Gastrocnemius medialis (tissue), 4 donors: ENCODE measurements around the gene CYP27A1. TPM values are rescaled to one million over a fixed set of nuclear protein-coding genes. Genes with fewer than 3 reads are reported as not detected.

Experiments used
- ATAC-seq, 2 donors: fragments of 150-250 bp; one replicate each; pipeline ENCODE4 v1.9.1; 2016
- DNase-seq, 2 donors: peaks; one replicate each; pipeline ENCODE4 v3.0.0-alpha.2; 2019
- H3K27ac ChIP-seq, 4 donors: fragments of 200-600 bp; sonication (generic); 1 replicate in 1 of 4; 2 replicates in 3 of 4; pipeline ENCODE4 v1.5.1; 2016 to 2018; ENCODE audit warnings: mild to moderate bottlenecking in 2 of 4, moderate library complexity in 1 of 4
- H3K27me3 ChIP-seq, 3 donors: fragments of 200-600 bp; sonication (generic) in 2 of 3; 1 replicate in 1 of 3; 2 replicates in 2 of 3; pipeline versions ENCODE4 v1.5.1 to v1.6.0; 2016 to 2019; ENCODE audit warnings: mild to moderate bottlenecking in 1 of 3, moderate library complexity in 1 of 3
- H3K36me3 ChIP-seq, 2 donors: fragments of 200-600 bp; sonication (generic) in 1 of 2; one replicate each; pipeline ENCODE4 v1.5.1; 2017 to 2018
- H3K4me1 ChIP-seq, 2 donors: fragments of 200-600 bp; sonication (generic) in 1 of 2; one replicate each; pipeline ENCODE4 v1.5.1; 2016 to 2017; ENCODE audit warnings: mild to moderate bottlenecking in 2 of 2
- H3K4me3 ChIP-seq, 4 donors: fragments of 200-600 bp; sonication (generic) in 3 of 4; 1 replicate in 1 of 4; 2 replicates in 3 of 4; pipeline ENCODE4 v1.5.1; 2016 to 2019; ENCODE audit warnings: mild to moderate bottlenecking in 2 of 4
- H3K9me3 ChIP-seq, 3 donors: fragments of 200-600 bp; sonication (generic) in 2 of 3; 1 replicate in 1 of 3; 2 replicates in 2 of 3; pipeline ENCODE4 v1.5.1; 2016 to 2019
- CTCF ChIP-seq, 5 experiments: fragments of 450-650 bp in 3 of 5; fragments of 200-600 bp in 2 of 5; sonication (generic) in 2 of 5; IDR thresholded peaks in 4 of 5; conservative IDR thresholded peaks in 1 of 5; 1 replicate in 4 of 5; 2 replicates in 1 of 5; pipeline ENCODE4 v1.5.1; 2016 to 2019; ENCODE audit warnings: antibody characterized with exemption in 5 of 5, mild to moderate bottlenecking in 3 of 5, moderate library complexity in 3 of 5
- POLR2A ChIP-seq, 2 donors: fragments of 450-650 bp; IDR thresholded peaks; one replicate each; pipeline ENCODE4 v1.6.1; 2017; ENCODE audit warnings: antibody characterized with exemption in 2 of 2, mild to moderate bottlenecking in 2 of 2, moderate library complexity in 2 of 2
- in situ Hi-C, 4 donors: fragments of 200-750 bp; cut with MboI; loops; one replicate each; pipeline versions ENCODE4 v1.15.0 to v1.8.0; 2017; ENCODE audit warnings: low sequenced_read_pairs in 4 of 4
- intact Hi-C: fragments of 100-400 bp; cut with DNase I; formaldehyde crosslinking; loops from one replicate; pipeline ENCODE4 v1.15.1; 2023; ENCODE audit warnings: low total_unique reads
- total RNA-seq, 4 donors: library from RNA; depleted of rRNA; stranded (reverse); fragments of >200 nt; gene quantifications; one replicate each; pipeline versions ENCODE4 v1.1.0 to v1.2.3, GENCODE V29; 2016

The CYP27A1 gene
- total RNA-seq, 4 donors from 2014 or later, result 17.9 to 56.3 (median 26.8) TPM

GRCh38 chr2:218828477-218828778 is 46.5 kb downstream of the CYP27A1 start:
- Histone ChIP-seq H3K4me3 (peak overlapping the region in 1 of 4 donors; percentile 66), H3K4me1 (peaks cover 66 to 69% of the 10 kb centered on the region in 2 donors), H3K27me3 (no peaks in the 10 kb centered on the region), H3K27ac (peak overlapping the region; percentile 95), H3K9me3 (no peaks in the 10 kb centered on the region), H3K36me3 (peaks cover 0 to 11% of the 10 kb centered on the region in 2 donors)
- in situ Hi-C loops (no loop called here), intact Hi-C loops (loop anchor here (10.0 kb wide), 1 partner anchor 994 kb away; no protein-coding TSS in a partner anchor)
- DNase-seq (no peak), ATAC-seq (no peak)
- TF ChIP-seq POLR2A (IDR thresholded peaks at IDR 0.05), result no peak
- no peak for TF ChIP-seq CTCF (IDR thresholded peaks at IDR 0.05 in 4 of 5, conservative IDR thresholded peaks at IDR 0.05 in 1 of 5)

- TF ChIP-seq POLR2A (IDR thresholded peaks at IDR 0.05) (peak; percentile 42 to 48), CTCF (IDR thresholded peaks at IDR 0.05 in 4 of 5, conservative IDR thresholded peaks at IDR 0.05 in 1 of 5) (no peak)
- peaks cover 77 to 79% of the 10 kb centered on the region in 2 donors for H3K4me1 ChIP-seq
- peak overlapping the region; percentile 95 for H3K27ac ChIP-seq
- in situ Hi-C loops, result loop anchor here in 1 of 4 donors (10.0 kb wide), 1 partner anchor 45 kb away; the partner anchor contains the start of gene CYP27A1
- DNase-seq, result peak; percentile 74 to 86
- no peaks in the 10 kb centered on the region for H3K9me3 ChIP-seq
- intact Hi-C loops, result loop anchor here (5.0 to 10.0 kb wide), 4 partner anchors 173 to 995 kb away; partner anchors contain the start of genes BCS1L, CTDSP1 and ZNF142
- ATAC-seq, result peak; percentile 22 to 41
- H3K4me3 ChIP-seq, result peak overlapping the region; percentile 51 to 66 (median 52)
- no peaks in the 10 kb centered on the region for H3K36me3 ChIP-seq
- no peaks in the 10 kb centered on the region for H3K27me3 ChIP-seq
Measured at GRCh38 chr2:218829868-218830451, 48.0 kb downstream of the CYP27A1 start.

GRCh38 chr2:218830526-218831306 is 48.8 kb downstream of the CYP27A1 start:
- no peaks in the 10 kb centered on the region for H3K27me3 ChIP-seq
- no peak for ATAC-seq
- in situ Hi-C loops, result loop anchor here in 1 of 4 donors (10.0 kb wide), 1 partner anchor 46 kb away; the partner anchor contains the start of gene CYP27A1
- H3K9me3 ChIP-seq, result no peaks in the 10 kb centered on the region
- DNase-seq, result no peak
- peak overlapping the region; percentile 95 for H3K27ac ChIP-seq
- no peaks in the 10 kb centered on the region for H3K36me3 ChIP-seq
- no peak for TF ChIP-seq CTCF (IDR thresholded peaks at IDR 0.05 in 4 of 5, conservative IDR thresholded peaks at IDR 0.05 in 1 of 5)
- no peak for TF ChIP-seq POLR2A (IDR thresholded peaks at IDR 0.05)
- H3K4me3 ChIP-seq, result peak overlapping the region; percentile 51 to 66 (median 52)
- H3K4me1 ChIP-seq, result peaks cover 71 to 76% of the 10 kb centered on the region in 2 donors
- intact Hi-C loops, result loop anchor here (5.0 to 10.0 kb wide), 3 partner anchors 173 to 436 kb away; partner anchors contain the start of genes BCS1L, CTDSP1 and ZNF142

GRCh38 chr2:218831378-218831990 is 49.5 kb downstream of the CYP27A1 start, which contains the start of gene PRKAG3:
Gene PRKAG3, minus strand, starts transcription at chr2:218831803.
- TF ChIP-seq CTCF (IDR thresholded peaks at IDR 0.05 in 4 of 5, conservative IDR thresholded peaks at IDR 0.05 in 1 of 5) (no peak), POLR2A (IDR thresholded peaks at IDR 0.05) (peak; percentile 81 to 91)
- peak within 1 kb of the TSS; percentile 95 for H3K27ac ChIP-seq
- H3K4me1 ChIP-seq, result peaks cover 65 to 70% of the 10 kb centered on the region in 2 donors
- DNase-seq (peak; percentile 73 to 88), ATAC-seq (peak; percentile 60 to 62)
- H3K4me3 ChIP-seq, result peak within 1 kb of the TSS; percentile 51 to 66 (median 52)
- in situ Hi-C loops (loop anchor here in 1 of 4 donors (10.0 kb wide), 1 partner anchor 47 kb away; the partner anchor contains the start of gene CYP27A1), intact Hi-C loops (loop anchor here (5.0 to 10.0 kb wide), 3 partner anchors 174 to 437 kb away; partner anchors contain the start of genes BCS1L, CTDSP1 and ZNF142)
- no peaks in the 10 kb centered on the region for H3K9me3 ChIP-seq
- no peaks in the 10 kb centered on the region for H3K27me3 ChIP-seq
- H3K36me3 ChIP-seq, result no peaks in the 10 kb centered on the region
